HG03439 (cell line): ENCODE data around the gene LRRC38.

ENCODE experiments used
- ATAC-seq: cut with Tn5 transposase; IDR thresholded peaks from one replicate; pipeline ENCODE4 v1.9.1; 2021; ENCODE audit warnings: mild to moderate bottlenecking, moderate library complexity; ENCODE audit not compliant: unreplicated experiment

The LRRC38 gene

GRCh38 chr1:13517193-13517812 lies 3.5 kb upstream of the LRRC38 start:
- no peak for ATAC-seq

- ATAC-seq, result no peak
Observed at GRCh38 chr1:13516606-13517005, 2.8 kb upstream of the LRRC38 start.

- no peak for ATAC-seq
Observed at GRCh38 chr1:13514821-13515220, 1.0 kb upstream of the LRRC38 start.

GRCh38 chr1:13513063-13513894 lies 524 bp downstream of the LRRC38 start:
- no peak for ATAC-seq

- no peak for ATAC-seq
Observed at GRCh38 chr1:13512472-13512871, 1.3 kb downstream of the LRRC38 start.

GRCh38 chr1:13510499-13510898 lies 3.3 kb downstream of the LRRC38 start:
- ATAC-seq, result no peak

GRCh38 chr1:13507075-13507474 lies 6.7 kb downstream of the LRRC38 start:
- no peak for ATAC-seq

- ATAC-seq, result no peak
Observed at GRCh38 chr1:13505020-13505419, 8.8 kb downstream of the LRRC38 start.

GRCh38 chr1:13500806-13501205 lies 13.0 kb downstream of the LRRC38 start:
- no peak for ATAC-seq

GRCh38 chr1:13499422-13499821 lies 14.4 kb downstream of the LRRC38 start:
- ATAC-seq, result no peak

GRCh38 chr1:13498553-13498952 lies 15.2 kb downstream of the LRRC38 start:
- ATAC-seq, result no peak

- no peak for ATAC-seq
Observed at GRCh38 chr1:13495186-13495585, 18.6 kb downstream of the LRRC38 start.

- ATAC-seq, result no peak
Observed at GRCh38 chr1:13494712-13495111, 19.1 kb downstream of the LRRC38 start.

GRCh38 chr1:13494025-13494424 lies 19.8 kb downstream of the LRRC38 start:
- ATAC-seq, result no peak

- no peak for ATAC-seq
Observed at GRCh38 chr1:13492711-13493110, 21.1 kb downstream of the LRRC38 start.

- ATAC-seq, result no peak
Observed at GRCh38 chr1:13487957-13488356, 25.8 kb downstream of the LRRC38 start.

GRCh38 chr1:13487143-13487868 lies 26.5 kb downstream of the LRRC38 start:
- no peak for ATAC-seq

- ATAC-seq, result no peak
Observed at GRCh38 chr1:13483946-13484345, 29.9 kb downstream of the LRRC38 start.

- no peak for ATAC-seq
Observed at GRCh38 chr1:13482600-13482999, 31.2 kb downstream of the LRRC38 start.

- ATAC-seq, result no peak
Observed at GRCh38 chr1:13479171-13479856, 34.5 kb downstream of the LRRC38 start.

- no peak for ATAC-seq
Observed at GRCh38 chr1:13478692-13479091, 35.1 kb downstream of the LRRC38 start.
